Measurements from ENCODE around the gene ARGLU1. TPM values are rescaled to one million over a fixed set of nuclear protein-coding genes. Genes with fewer than 3 reads are reported as not detected.

Gene ARGLU1
- total RNA-seq, 1 donor from 2014 or later, result 142 TPM

DNA sequence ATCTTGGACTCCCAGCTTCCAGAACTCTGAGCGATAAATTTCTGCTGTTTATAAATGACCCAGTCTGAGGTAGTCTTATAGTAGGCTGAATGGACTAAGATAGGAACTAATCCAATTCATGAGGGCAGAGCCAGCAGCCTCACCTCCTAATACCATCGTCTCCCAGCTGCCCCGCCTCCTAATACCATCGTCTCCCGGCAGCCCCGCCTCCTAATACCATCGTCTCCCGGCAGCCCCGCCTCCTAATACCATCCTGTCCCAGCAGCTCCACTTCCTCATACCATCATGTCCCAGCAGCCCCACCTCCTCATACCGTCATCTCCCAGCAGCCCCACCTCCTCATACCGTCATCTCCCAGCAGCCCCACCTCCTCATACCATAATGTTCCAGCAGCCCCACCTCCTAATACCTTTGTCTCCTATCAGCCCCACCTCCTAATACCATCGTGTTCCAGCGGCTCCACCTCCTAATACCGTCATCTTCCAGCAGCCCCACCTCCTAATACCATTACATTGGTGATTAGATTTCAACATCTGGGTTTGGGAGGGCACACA is 2.4 kb upstream of the ARGLU1 start:
- H3K36me3 Mint-ChIP-seq (ENCODE audit: low read depth), result peaks cover 5% of the 10 kb centered on the region
- peaks cover 8% of the 10 kb centered on the region for H3K9me3 Mint-ChIP-seq
- H3K4me1 Mint-ChIP-seq, result peaks cover 33% of the 10 kb centered on the region
- no peaks in the 10 kb centered on the region for H3K27me3 Mint-ChIP-seq (ENCODE audit: low read depth)
- TF ChIP-seq, protein P1, sequence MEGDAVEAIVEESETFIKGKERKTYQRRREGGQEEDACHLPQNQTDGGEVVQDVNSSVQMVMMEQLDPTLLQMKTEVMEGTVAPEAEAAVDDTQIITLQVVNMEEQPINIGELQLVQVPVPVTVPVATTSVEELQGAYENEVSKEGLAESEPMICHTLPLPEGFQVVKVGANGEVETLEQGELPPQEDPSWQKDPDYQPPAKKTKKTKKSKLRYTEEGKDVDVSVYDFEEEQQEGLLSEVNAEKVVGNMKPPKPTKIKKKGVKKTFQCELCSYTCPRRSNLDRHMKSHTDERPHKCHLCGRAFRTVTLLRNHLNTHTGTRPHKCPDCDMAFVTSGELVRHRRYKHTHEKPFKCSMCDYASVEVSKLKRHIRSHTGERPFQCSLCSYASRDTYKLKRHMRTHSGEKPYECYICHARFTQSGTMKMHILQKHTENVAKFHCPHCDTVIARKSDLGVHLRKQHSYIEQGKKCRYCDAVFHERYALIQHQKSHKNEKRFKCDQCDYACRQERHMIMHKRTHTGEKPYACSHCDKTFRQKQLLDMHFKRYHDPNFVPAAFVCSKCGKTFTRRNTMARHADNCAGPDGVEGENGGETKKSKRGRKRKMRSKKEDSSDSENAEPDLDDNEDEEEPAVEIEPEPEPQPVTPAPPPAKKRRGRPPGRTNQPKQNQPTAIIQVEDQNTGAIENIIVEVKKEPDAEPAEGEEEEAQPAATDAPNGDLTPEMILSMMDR (conservative IDR thresholded peaks at IDR 0.05), result no peak
- H3K4me3 Mint-ChIP-seq, result peak overlapping the region; percentile 82
- H3K27ac Mint-ChIP-seq (ENCODE audit: unreplicated experiment), result no peak overlapping the region
- peak; percentile 28 for DNase-seq (ENCODE audit: low read depth, low spot score)

DNA sequence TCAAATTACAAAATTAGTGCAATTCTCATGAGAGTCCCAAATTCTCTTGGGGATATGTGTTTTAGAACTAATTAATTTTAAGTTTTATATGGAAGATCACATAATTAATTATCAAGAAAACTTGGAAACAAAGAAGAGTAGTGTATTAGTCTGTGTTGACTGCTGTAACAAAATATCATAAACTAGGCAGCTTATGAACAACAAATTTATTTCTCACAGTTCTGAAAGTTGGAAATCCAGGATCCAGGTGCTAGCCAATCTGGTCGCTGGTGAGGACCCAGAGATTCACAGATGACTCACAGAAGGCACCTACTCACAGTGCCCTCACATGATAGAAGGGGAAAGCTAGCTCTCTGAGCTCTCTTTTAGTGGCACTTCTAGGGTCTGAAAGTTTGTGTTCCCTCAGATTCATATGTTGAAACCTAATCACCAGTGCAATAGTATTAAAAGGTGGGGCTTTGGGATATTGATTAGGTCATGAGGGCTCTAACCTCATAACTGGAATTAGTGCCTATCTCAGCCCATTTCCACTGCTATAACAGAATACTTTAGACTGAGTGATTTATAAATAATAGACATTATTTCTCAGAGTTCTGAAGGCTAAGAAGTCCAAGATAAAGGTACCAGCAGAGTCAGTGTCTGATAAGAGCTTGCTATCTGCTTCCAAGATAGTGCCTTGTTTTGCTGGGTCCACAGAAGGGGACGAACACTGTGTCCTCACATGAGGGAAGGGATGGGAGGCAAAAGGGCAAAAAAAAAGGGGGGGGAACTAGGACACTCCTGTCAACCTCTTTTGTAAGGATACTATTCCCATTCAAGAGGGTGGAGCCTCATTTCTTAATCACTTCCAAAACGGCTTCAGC is 1.5 kb upstream of the ARGLU1 start:
- peaks cover 5% of the 10 kb centered on the region for H3K9me3 Mint-ChIP-seq
- H3K4me1 Mint-ChIP-seq, result peaks cover 42% of the 10 kb centered on the region
- no peak for DNase-seq (ENCODE audit: low read depth, low spot score)
- no peaks in the 10 kb centered on the region for H3K27me3 Mint-ChIP-seq (ENCODE audit: low read depth)
- H3K36me3 Mint-ChIP-seq (ENCODE audit: low read depth), result peaks cover 5% of the 10 kb centered on the region
- H3K27ac Mint-ChIP-seq (ENCODE audit: unreplicated experiment), result peak overlapping the region; percentile 53
- H3K4me3 Mint-ChIP-seq, result peak overlapping the region; percentile 49
- TF ChIP-seq, protein P1 (conservative IDR thresholded peaks at IDR 0.05), result no peak

DNA sequence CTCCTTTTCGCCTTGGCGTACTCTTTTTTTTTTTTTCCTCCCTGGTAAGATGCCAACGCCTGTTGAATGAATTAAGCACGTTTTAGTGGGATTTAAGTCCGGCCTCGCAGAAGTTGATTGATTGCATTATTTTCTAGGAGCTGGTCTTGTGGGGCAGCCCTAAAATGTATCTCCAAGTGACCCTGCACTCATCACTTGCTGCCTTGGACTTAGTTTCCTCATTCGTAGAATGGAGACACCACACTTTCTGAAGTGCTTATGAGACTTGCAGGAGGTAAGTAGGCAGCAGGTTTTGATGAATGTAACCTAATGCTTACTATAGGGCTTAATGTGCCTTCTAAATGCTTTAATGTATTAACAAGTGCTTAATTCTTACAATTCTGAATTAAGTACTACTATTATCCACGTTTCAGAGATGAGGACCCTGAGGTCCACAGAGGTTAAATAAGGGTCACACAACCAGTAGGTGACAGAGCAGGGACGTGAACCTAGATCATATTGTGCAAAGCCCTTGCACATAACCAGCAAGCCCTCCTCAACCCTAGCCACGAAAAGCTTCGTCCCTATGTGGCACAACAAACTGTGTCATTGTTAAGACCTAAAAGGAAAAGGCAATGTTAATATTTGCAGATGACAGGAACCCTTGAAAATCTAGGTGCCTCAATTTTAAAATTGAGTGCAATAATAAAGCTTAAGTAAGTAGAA is 514 bp upstream of the ARGLU1 start:
- Mint-ChIP-seq H3K4me3 (peak overlapping the region; percentile 98), H3K27ac (ENCODE audit: unreplicated experiment) (peak overlapping the region; percentile 70), H3K9me3 (peaks cover 5% of the 10 kb centered on the region)

GRCh38 chr13:106566641-106567473 is 1.1 kb downstream of the ARGLU1 start:
- Mint-ChIP-seq H3K4me1 (peaks cover 64% of the 10 kb centered on the region), H3K36me3 (ENCODE audit: low read depth) (peaks cover 3% of the 10 kb centered on the region), H3K9me3 (peaks cover 5% of the 10 kb centered on the region), H3K4me3 (peak overlapping the region; percentile 98), H3K27me3 (ENCODE audit: low read depth) (no peaks in the 10 kb centered on the region), H3K27ac (ENCODE audit: unreplicated experiment) (peak overlapping the region; percentile 92)
- TF ChIP-seq, protein P1 (conservative IDR thresholded peaks at IDR 0.05), result no peak
- DNase-seq (ENCODE audit: low read depth, low spot score), result peak; percentile 46

More for the DNA sequence above, 514 bp upstream of the ARGLU1 start:
- TF ChIP-seq, protein P1 (conservative IDR thresholded peaks at IDR 0.05), result no peak
- H3K27me3 Mint-ChIP-seq (ENCODE audit: low read depth), result no peaks in the 10 kb centered on the region
- H3K4me1 Mint-ChIP-seq, result peaks cover 52% of the 10 kb centered on the region
- no peaks in the 10 kb centered on the region for H3K36me3 Mint-ChIP-seq (ENCODE audit: low read depth)
- DNase-seq (ENCODE audit: low read depth, low spot score), result no peak

All from neural crest cell (in vitro differentiated cells).